ENCODE measurements around the gene SLC4A9.
"Not testable (repeated sequence)": the region's sequence is repeated elsewhere in the genome, so short reads cannot be mapped to it uniquely, and the experiment has no call there.

SLC4A9 gene

GRCh38 chr5:140400730-140401361 is 40.9 kb downstream of the SLC4A9 start:
- peak; percentile 71 for DNase-seq (ENCODE audit: low read depth)

GRCh38 chr5:140401362-140402257 is 41.6 kb downstream of the SLC4A9 start, which contains the start of gene ANKHD1:
ANKHD1 (plus strand) TSS chr5:140401833; CDS start chr5:140401968, 135 bp downstream.
- DNase-seq (ENCODE audit: low read depth) = peak; percentile 95

GRCh38 chr5:140402258-140403074 is 42.5 kb downstream of the SLC4A9 start:
- peak; percentile 24 for DNase-seq (ENCODE audit: low read depth)

- no peak for DNase-seq (ENCODE audit: low read depth)
Observed at GRCh38 chr5:140403613-140404012, 43.6 kb downstream of the SLC4A9 start.

- no peak for DNase-seq (ENCODE audit: low read depth)
Observed at GRCh38 chr5:140408750-140409241, 48.8 kb downstream of the SLC4A9 start.

- no peak for DNase-seq (ENCODE audit: low read depth)
Observed at GRCh38 chr5:140413230-140413629, 53.2 kb downstream of the SLC4A9 start.

GRCh38 chr5:140417235-140417634 is 57.2 kb downstream of the SLC4A9 start:
- no peak for DNase-seq (ENCODE audit: low read depth)

- no peak for DNase-seq (ENCODE audit: low read depth)
Observed at GRCh38 chr5:140418862-140419520, 59.0 kb downstream of the SLC4A9 start.

GRCh38 chr5:140420226-140420570 is 60.2 kb downstream of the SLC4A9 start:
- DNase-seq (ENCODE audit: low read depth) = no peak

- DNase-seq (ENCODE audit: low read depth) = no peak
Observed at GRCh38 chr5:140420665-140421361, 60.8 kb downstream of the SLC4A9 start.

GRCh38 chr5:140421375-140421774 is 61.4 kb downstream of the SLC4A9 start:
- DNase-seq (ENCODE audit: low read depth) = not testable (repeated sequence)

- DNase-seq (ENCODE audit: low read depth) = no peak
Observed at GRCh38 chr5:140423609-140424008, 63.6 kb downstream of the SLC4A9 start.

- DNase-seq (ENCODE audit: low read depth) = no peak
Observed at GRCh38 chr5:140424135-140424534, 64.1 kb downstream of the SLC4A9 start.

Measured in CMK (cell line).